Heart left ventricle (tissue), 16 donors: Measurements from ENCODE around the gene EIF2S2. TPM values are rescaled to one million over a fixed set of nuclear protein-coding genes. Genes with fewer than 3 reads are reported as not detected.
A peak's percentile ranks its signal among the peaks of the same experiment; 100 is the strongest.

Experiments used
- ATAC-seq, 4 donors: fragments of 200-7000 bp; cut with Tn5 transposase; one replicate each; pipeline ENCODE4 v1.9.1; 2020 to 2022; ENCODE audit warnings: moderate library complexity in 4 of 4, mild to moderate bottlenecking in 3 of 4, moderate number of reproducible peaks in 1 of 4
- DNase-seq, 5 donors: peaks; one replicate each; pipeline ENCODE4 v3.0.0-alpha.2; 2020
- H3K27ac ChIP-seq, 12 donors: fragments of 200-600 bp; sonication (generic) in 4 of 12; one replicate each; pipeline versions ENCODE4 v1.5.0 to v1.8.0; 2016 to 2022; ENCODE audit warnings: mild to moderate bottlenecking in 2 of 12
- H3K27me3 ChIP-seq, 9 donors: fragments of 200-600 bp; sonication (generic) in 2 of 9; one replicate each; pipeline versions ENCODE4 v1.5.1 to v1.8.0; 2016 to 2022; ENCODE audit warnings: mild to moderate bottlenecking in 3 of 9
- H3K36me3 ChIP-seq, 9 donors: fragments of 200-600 bp; sonication (generic) in 2 of 9; one replicate each; pipeline versions ENCODE4 v1.5.0 to v1.8.0; 2018 to 2022; ENCODE audit warnings: mild to moderate bottlenecking in 2 of 9
- H3K4me1 ChIP-seq, 12 donors: fragments of 200-600 bp; sonication (generic) in 4 of 12; one replicate each; pipeline versions ENCODE4 v1.5.0 to v1.8.0; 2016 to 2022; ENCODE audit warnings: mild to moderate bottlenecking in 3 of 12
- H3K4me3 ChIP-seq, 12 donors: fragments of 200-600 bp; sonication (generic) in 4 of 12; one replicate each; pipeline versions ENCODE4 v1.5.0 to v1.8.0; 2017 to 2022; ENCODE audit warnings: mild to moderate bottlenecking in 9 of 12, moderate library complexity in 4 of 12
- H3K9me3 ChIP-seq, 12 donors: fragments of 200-600 bp; sonication (generic) in 4 of 12; one replicate each; pipeline versions ENCODE4 v1.5.0 to v1.8.0; 2016 to 2022; ENCODE audit warnings: mild to moderate bottlenecking in 1 of 12
- POLR2A ChIP-seq, 2 donors: fragments of 450-650 bp; IDR thresholded peaks; one replicate each; pipeline ENCODE4 v1.6.1; 2017; ENCODE audit warnings: antibody characterized with exemption in 2 of 2, mild to moderate bottlenecking in 2 of 2, moderate library complexity in 2 of 2
- WGBS, 4 donors: extraction: QIAGEN DNeasy Blood & Tissue Kit in 2 of 4; methylation state at CpG; one replicate each; pipeline versions ENCODE4 v1.1.5 to v1.1.7; 2013 to 2018; 5-methylcytosine and 5-hydroxymethylcytosine counted together
- intact Hi-C, 10 donors: fragments of 100-400 bp; cut with DNase I; formaldehyde crosslinking; loops; one replicate each; pipeline versions ENCODE4 v1.11.1 to v1.14.2; 2022
- polyA plus RNA-seq, 2 donors: library from polyadenylated mRNA; stranded (reverse); fragments of 200-250 nt; gene quantifications; one replicate each; pipeline ENCODE4 v1.2.3, GENCODE V29; 2013
- total RNA-seq, 9 donors: library from RNA; depleted of rRNA in 2 of 9; stranded (reverse); fragments of >200 nt in 2 of 9; fragmentation: NEBNext Ultra II Directional in 3 of 9; extraction: Animal tissue kit (Norgen Biotek cat#: 25700) in 3 of 9; gene quantifications; one replicate each; pipeline versions ENCODE4 v1.1.0 to v1.2.4, GENCODE V29; 2016 to 2023
- TF ChIP-seq, protein P1 (sequence below), 12 donors: fragments of 200-600 bp; sonication (generic) in 4 of 12; IDR thresholded peaks; one replicate each; pipeline versions ENCODE4 v1.5.0 to v1.8.0; 2018 to 2022; ENCODE audit warnings: antibody characterized with exemption in 12 of 12, mild to moderate bottlenecking in 5 of 12
- donor health status: ischemic (EF 13 %, LVEDD 7.1; RV severe dilation, severe dysfunction).
- donor health status: healthy with polysubstance abuse.
- donor health status: DM: no; HTN: yes; CAD: no.
- donor health status: DM: no; HTN: no; CAD: no.
- donor health status: ischemic (EF 25% LVEDD 6.9; RV normal size, moderate dysfunction).
- donor health status: ischemic (EF 25% LVEDD 5.7; RV mildly dilated, moderate dysfunction).
- donor health status: healthy.
- donor health status: DM: yes; HTN: yes; CAD: no.
- donor health status: ischemic (EF 35%, LVEDD 5.7; RV mildly dilated, moderate dysfunction).
- donor health status: nonischemic (EF 11% LVEDD 7.7; RV severe dilation, severe dysfunction).
- donor health status: DM: yes; HTN: yes; CAD: no.
- donor health status: PGD.
- donor health status: ischemic (EF 29% LVEDD 5.4; RV normal size, mild dysfunction).
- donor health status: nonischemic (EF 23%, LVEDD 6.1; RV moderate dilation, normal function).

The EIF2S2 gene
- total and polyA plus RNA-seq, 11 donors: 25.8 to 81.7 (median 40.9) TPM

GRCh38 chr20:34085544-34086040, 26.5 kb downstream of the EIF2S2 start:
- peaks cover 0 to 97% (median 66%) of the 10 kb centered on the region in 9 donors for H3K36me3 ChIP-seq
- no peak for ATAC-seq
- 77 to 84% (median 80%) methylated on average over 5 of the region's 5 CpGs for WGBS, 4 donors

GRCh38 chr20:34084227-34084923, 27.7 kb downstream of the EIF2S2 start:
- no peaks in the 10 kb centered on the region for H3K27me3 ChIP-seq
- peak overlapping the region in 2 of 12 donors; percentile 56 to 60 for H3K27ac ChIP-seq
- DNase-seq (no peak), ATAC-seq (no peak)
- WGBS, 4 donors: 76 to 80% (median 78%) methylated on average over 9 of the region's 9 CpGs
- H3K4me1 ChIP-seq: peaks cover 0 to 48% (median 23%) of the 10 kb centered on the region in 12 donors
- intact Hi-C loops: loop anchor here in 1 of 10 donors (5.0 kb wide), 1 partner anchor 43 kb away; no protein-coding TSS in a partner anchor
- TF ChIP-seq, protein P1, sequence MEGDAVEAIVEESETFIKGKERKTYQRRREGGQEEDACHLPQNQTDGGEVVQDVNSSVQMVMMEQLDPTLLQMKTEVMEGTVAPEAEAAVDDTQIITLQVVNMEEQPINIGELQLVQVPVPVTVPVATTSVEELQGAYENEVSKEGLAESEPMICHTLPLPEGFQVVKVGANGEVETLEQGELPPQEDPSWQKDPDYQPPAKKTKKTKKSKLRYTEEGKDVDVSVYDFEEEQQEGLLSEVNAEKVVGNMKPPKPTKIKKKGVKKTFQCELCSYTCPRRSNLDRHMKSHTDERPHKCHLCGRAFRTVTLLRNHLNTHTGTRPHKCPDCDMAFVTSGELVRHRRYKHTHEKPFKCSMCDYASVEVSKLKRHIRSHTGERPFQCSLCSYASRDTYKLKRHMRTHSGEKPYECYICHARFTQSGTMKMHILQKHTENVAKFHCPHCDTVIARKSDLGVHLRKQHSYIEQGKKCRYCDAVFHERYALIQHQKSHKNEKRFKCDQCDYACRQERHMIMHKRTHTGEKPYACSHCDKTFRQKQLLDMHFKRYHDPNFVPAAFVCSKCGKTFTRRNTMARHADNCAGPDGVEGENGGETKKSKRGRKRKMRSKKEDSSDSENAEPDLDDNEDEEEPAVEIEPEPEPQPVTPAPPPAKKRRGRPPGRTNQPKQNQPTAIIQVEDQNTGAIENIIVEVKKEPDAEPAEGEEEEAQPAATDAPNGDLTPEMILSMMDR (IDR thresholded peaks at IDR 0.05): no peak
- TF ChIP-seq POLR2A (IDR thresholded peaks at IDR 0.05): no peak
- H3K9me3 ChIP-seq: no peaks in the 10 kb centered on the region
- H3K4me3 ChIP-seq: no peak overlapping the region
- H3K36me3 ChIP-seq: peaks cover 0 to 97% (median 66%) of the 10 kb centered on the region in 9 donors

More at GRCh38 chr20:34085544-34086040, 26.5 kb downstream of the EIF2S2 start:
- H3K27ac ChIP-seq: no peak overlapping the region
- no peaks in the 10 kb centered on the region for H3K27me3 ChIP-seq
- H3K9me3 ChIP-seq: no peaks in the 10 kb centered on the region
- DNase-seq: no peak
- no peak overlapping the region for H3K4me3 ChIP-seq
- intact Hi-C loops: no loop called here
- peaks cover 0 to 53% (median 30%) of the 10 kb centered on the region in 12 donors for H3K4me1 ChIP-seq
- TF ChIP-seq POLR2A (IDR thresholded peaks at IDR 0.05): no peak
- TF ChIP-seq, protein P1 (IDR thresholded peaks at IDR 0.05): no peak

DNA sequence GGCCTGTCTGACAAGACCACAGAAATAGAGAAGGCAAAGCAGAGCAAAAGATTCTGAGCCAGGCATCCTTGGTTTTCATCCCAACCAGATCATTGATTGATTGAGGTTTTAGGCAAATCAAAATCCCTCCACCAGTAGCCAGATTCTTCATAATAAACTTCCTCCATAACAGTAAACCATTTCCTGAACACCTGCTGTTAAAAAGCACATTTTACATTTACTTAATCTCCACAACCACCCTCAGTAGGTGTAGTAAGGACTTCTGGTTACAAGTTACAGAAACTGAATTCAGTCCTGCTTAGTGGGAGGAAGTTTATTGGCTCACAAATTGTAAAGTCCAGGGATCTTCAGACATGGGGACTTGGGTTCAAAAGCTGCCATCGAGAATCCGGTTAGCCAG, 28.3 kb downstream of the EIF2S2 start:
- H3K27ac ChIP-seq: peak overlapping the region in 6 of 12 donors; percentile 5 to 72 (median 56)
- intact Hi-C loops: loop anchor here in 1 of 10 donors (5.0 kb wide), 1 partner anchor 44 kb away; no protein-coding TSS in a partner anchor
- H3K9me3 ChIP-seq: no peaks in the 10 kb centered on the region
- no peak overlapping the region for H3K4me3 ChIP-seq
- peaks cover 0 to 42% (median 23%) of the 10 kb centered on the region in 12 donors for H3K4me1 ChIP-seq
- WGBS, 4 donors: 92 to 98% (median 95%) methylated on average over 2 of the region's 2 CpGs
- ATAC-seq: no peak
- peaks cover 0 to 97% (median 66%) of the 10 kb centered on the region in 9 donors for H3K36me3 ChIP-seq
- DNase-seq: no peak
- TF ChIP-seq POLR2A (IDR thresholded peaks at IDR 0.05): no peak
- TF ChIP-seq, protein P1 (IDR thresholded peaks at IDR 0.05): no peak
- H3K27me3 ChIP-seq: no peaks in the 10 kb centered on the region

DNA sequence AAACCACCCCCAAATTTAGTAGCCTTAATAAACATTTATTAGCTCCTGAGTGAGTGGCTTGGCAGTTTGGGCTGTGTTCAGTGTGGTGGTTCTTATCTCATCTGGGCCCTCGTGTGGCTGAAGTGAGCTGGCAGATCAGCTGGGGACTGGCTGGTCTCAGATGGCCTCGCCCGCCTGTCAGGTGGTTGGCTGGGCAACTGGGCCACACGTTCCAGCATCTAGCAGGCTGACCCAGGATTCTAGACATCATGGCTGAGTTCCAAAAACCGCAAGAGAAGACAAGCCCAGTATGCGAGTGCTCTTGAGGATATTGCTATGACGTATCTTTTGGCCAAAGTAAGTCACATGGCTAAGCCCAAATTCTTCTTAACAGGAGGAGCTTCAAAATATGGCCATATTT, 28.9 kb downstream of the EIF2S2 start:
- 21 to 22% (median 22%) methylated on average over 7 of the region's 7 CpGs for WGBS, 4 donors
- no peaks in the 10 kb centered on the region for H3K9me3 ChIP-seq
- peaks cover 0 to 37% (median 21%) of the 10 kb centered on the region in 12 donors for H3K4me1 ChIP-seq
- no peak overlapping the region for H3K4me3 ChIP-seq
- DNase-seq (peak; percentile 81 to 90 (median 85)), ATAC-seq (peak; percentile 92 to 96 (median 94))
- H3K36me3 ChIP-seq: peaks cover 0 to 97% (median 66%) of the 10 kb centered on the region in 9 donors
- intact Hi-C loops: loop anchor here in 1 of 10 donors (5.0 kb wide), 1 partner anchor 44 kb away; no protein-coding TSS in a partner anchor
- TF ChIP-seq, protein P1 (IDR thresholded peaks at IDR 0.05): peak in 3 of 12 donors; percentile 11 to 31 (median 17)
- TF ChIP-seq POLR2A (IDR thresholded peaks at IDR 0.05): no peak
- no peaks in the 10 kb centered on the region for H3K27me3 ChIP-seq
- peak overlapping the region in 10 of 12 donors; percentile 5 to 72 (median 54) for H3K27ac ChIP-seq
